HEK293 (cell line): ENCODE measurements around the gene YIPF4.

ENCODE experiments used
- CTCF ChIA-PET: fragments of 350-600 bp; formaldehyde crosslinking; extraction: SDS; loops from one replicate; lab custom pipeline; 2021; ENCODE audit warnings: antibody characterized with exemption; lab: Yijun Ruan, JAX
- POLR2A ChIA-PET: fragments of 300-600 bp; formaldehyde crosslinking; extraction: SDS; loops from one replicate; lab custom pipeline; 2020; ENCODE audit warnings: antibody characterized with exemption, inconsistent platforms; lab: Yijun Ruan, JAX
- H3K27ac ChIP-seq: fragments of 200-500 bp; sonication (Bioruptor generic); 2 replicates; pipeline ENCODE4 v1.5.1; 2014; ENCODE audit warnings: low read depth, low read length, control low read depth, inconsistent platforms; ENCODE audit errors: extremely low read depth
- H3K36me3 ChIP-seq, 2 experiments: fragments of 200-500 bp in 1 of 2; sonication (Bioruptor generic) in 1 of 2; 1 replicate in 1 of 2; 2 replicates in 1 of 2; pipeline ENCODE4 v1.5.1; 2014 to 2017; ENCODE audit warnings: inconsistent platforms in 2 of 2, low read length in 2 of 2; ENCODE audit not compliant: control insufficient read depth in 2 of 2, insufficient read depth in 1 of 2
- H3K4me1 ChIP-seq: fragments of 200-500 bp; sonication (Bioruptor generic); 2 replicates; pipeline ENCODE4 v1.5.1; 2014; ENCODE audit warnings: mild to moderate bottlenecking, low read length, inconsistent platforms; ENCODE audit not compliant: control insufficient read depth, insufficient read depth
- H3K4me3 ChIP-seq: 2 replicates; pipeline ENCODE4 v1.5.1; 2011; ENCODE audit warnings: low read depth, mild to moderate bottlenecking, control low read depth, low read length, moderate library complexity
- H3K9me3 ChIP-seq: fragments of 200-500 bp; sonication (Bioruptor generic); 2 replicates; pipeline ENCODE4 v1.5.1; 2014; ENCODE audit warnings: low read depth, low read length, inconsistent platforms; ENCODE audit not compliant: control insufficient read depth, insufficient read depth
- HOXC10 ChIP-seq: sonication (generic); formaldehyde crosslinking; IDR thresholded peaks from 2 replicates; pipeline ENCODE4 v1.8.1; 2023; ENCODE audit warnings: mild to moderate bottlenecking, missing genetic modification reagents
- KLF16 ChIP-seq: fragments of 450-650 bp; formaldehyde crosslinking; IDR thresholded peaks from 2 replicates; pipeline ENCODE4 v1.5.1; 2017; ENCODE audit warnings: missing biosample characterization, missing genetic modification characterization
- OSR2 ChIP-seq: fragments of 450-650 bp; formaldehyde crosslinking; IDR thresholded peaks from 2 replicates; pipeline ENCODE4 v1.5.1; 2016; ENCODE audit warnings: missing biosample characterization, missing genetic modification characterization
- SALL2 ChIP-seq: fragments of 450-650 bp; formaldehyde crosslinking; IDR thresholded peaks from 2 replicates; pipeline ENCODE4 v1.5.0; 2017; ENCODE audit warnings: missing biosample characterization, mild to moderate bottlenecking, missing genetic modification characterization, borderline replicate concordance
- ZBTB7A ChIP-seq: fragments of 450-650 bp; formaldehyde crosslinking; IDR thresholded peaks from 2 replicates; pipeline ENCODE4 v1.5.1; 2016; ENCODE audit warnings: low read depth, missing biosample characterization, missing genetic modification characterization
- ZNF146 ChIP-seq: fragments of 450-650 bp; formaldehyde crosslinking; IDR thresholded peaks from 2 replicates; pipeline ENCODE4 v1.5.1; 2016; ENCODE audit warnings: missing biosample characterization, missing genetic modification characterization
- ZNF157 ChIP-seq: fragments of 450-650 bp; formaldehyde crosslinking; IDR thresholded peaks from 2 replicates; pipeline ENCODE4 v1.5.1; 2016; ENCODE audit warnings: missing biosample characterization, missing genetic modification characterization
- ZNF175 ChIP-seq: fragments of 450-650 bp; formaldehyde crosslinking; IDR thresholded peaks from 2 replicates; pipeline ENCODE4 v1.5.1; 2016; ENCODE audit warnings: missing biosample characterization, missing genetic modification characterization
- ZNF394 ChIP-seq: fragments of 450-650 bp; formaldehyde crosslinking; IDR thresholded peaks from 2 replicates; pipeline ENCODE4 v1.5.1; 2016; ENCODE audit warnings: missing biosample characterization, missing genetic modification characterization, mild to moderate bottlenecking, moderate library complexity, borderline replicate concordance
- ZNF404 ChIP-seq: fragments of 450-650 bp; formaldehyde crosslinking; IDR thresholded peaks from 2 replicates; pipeline ENCODE4 v1.5.1; 2017; ENCODE audit warnings: missing biosample characterization, missing genetic modification characterization
- ZNF501 ChIP-seq: fragments of 450-650 bp; formaldehyde crosslinking; IDR thresholded peaks from 2 replicates; pipeline ENCODE4 v1.5.1; 2016; ENCODE audit warnings: missing biosample characterization, missing genetic modification characterization
- ZNF707 ChIP-seq: fragments of 450-650 bp; formaldehyde crosslinking; IDR thresholded peaks from 2 replicates; pipeline ENCODE4 v1.5.1; 2016; ENCODE audit warnings: missing biosample characterization, missing genetic modification characterization
- ZNF776 ChIP-seq: fragments of 450-650 bp; formaldehyde crosslinking; IDR thresholded peaks from 2 replicates; pipeline ENCODE4 v1.5.0; 2017; ENCODE audit warnings: missing biosample characterization, missing genetic modification characterization, borderline replicate concordance
- ZXDB ChIP-seq: fragments of 450-650 bp; formaldehyde crosslinking; IDR thresholded peaks from 2 replicates; pipeline ENCODE4 v1.5.1; 2016; ENCODE audit warnings: missing biosample characterization, missing genetic modification characterization
- TF ChIP-seq, protein P1 (sequence below): fragments of 450-650 bp; formaldehyde crosslinking; IDR thresholded peaks from 2 replicates; pipeline ENCODE4 v1.5.1; 2016; ENCODE audit warnings: missing biosample characterization, missing genetic modification characterization
- TF ChIP-seq, protein P2 (sequence below): fragments of 450-650 bp; formaldehyde crosslinking; IDR thresholded peaks from 2 replicates; pipeline ENCODE4 v1.5.1; 2017; ENCODE audit warnings: missing biosample characterization, missing genetic modification characterization
- TF ChIP-seq, protein P3 (sequence below): IDR thresholded peaks from 2 replicates; pipeline ENCODE4 v1.6.1; 2011; ENCODE audit warnings: mild to moderate bottlenecking, low read depth, low read length, borderline replicate concordance
- TF ChIP-seq, protein P4 (sequence below): fragments of 450-650 bp; IDR thresholded peaks from 2 replicates; pipeline ENCODE4 v1.5.1; 2018; ENCODE audit warnings: missing biosample characterization, mild to moderate bottlenecking, missing genetic modification characterization
- TF ChIP-seq, protein P5 (sequence below): fragments of 450-650 bp; formaldehyde crosslinking; IDR thresholded peaks from 2 replicates; pipeline ENCODE4 v1.5.1; 2016; ENCODE audit warnings: missing biosample characterization, missing genetic modification characterization

Gene YIPF4

DNA sequence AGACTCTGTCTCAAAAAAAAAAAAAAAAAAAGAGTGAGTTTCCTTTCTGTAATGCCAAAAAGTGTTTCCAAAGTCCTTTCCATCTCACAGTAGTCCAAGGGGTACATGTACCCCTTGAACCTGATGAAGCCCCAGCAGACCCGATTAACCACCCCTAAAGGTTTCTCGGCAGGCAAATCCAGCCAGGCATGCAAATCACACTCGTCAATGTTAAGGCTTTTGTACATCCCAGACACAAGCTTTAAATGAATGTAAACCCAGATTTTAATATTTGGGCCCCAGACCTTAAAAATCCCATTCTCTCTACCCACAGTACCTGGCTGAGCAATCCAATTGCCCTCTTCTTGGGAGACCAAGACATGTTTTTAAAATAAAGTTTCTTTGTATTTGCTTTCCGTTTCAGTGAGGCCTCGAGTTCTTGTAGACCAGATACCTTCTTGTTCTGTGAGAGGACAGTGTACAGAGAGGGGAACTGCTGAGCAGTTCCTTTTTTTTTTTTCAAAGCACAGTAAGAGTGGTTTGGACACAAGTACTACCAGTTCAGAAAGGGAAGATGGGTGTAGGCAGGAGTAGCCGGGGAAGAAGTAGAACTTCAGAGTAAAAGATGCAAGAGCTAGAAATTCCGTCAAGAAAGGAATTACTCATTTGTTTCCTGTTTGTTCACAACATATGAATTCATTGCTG lies 13.1 kb upstream of the YIPF4 start, which contains the start of gene NLRC4 (continued):
- TF ChIP-seq ZNF146, result no peak
- TF ChIP-seq ZNF707 (tag by site-specific recombination), result no peak
- no peak for TF ChIP-seq HOXC10
- TF ChIP-seq ZXDB (tag by site-specific recombination), result no peak
- TF ChIP-seq ZNF776 (tag by site-specific recombination), result no peak
- TF ChIP-seq ZNF394 (tag by site-specific recombination), result no peak
- no peak for TF ChIP-seq ZNF157
- TF ChIP-seq ZNF501, result no peak
- TF ChIP-seq, all 188 proteins: peak for 0

DNA sequence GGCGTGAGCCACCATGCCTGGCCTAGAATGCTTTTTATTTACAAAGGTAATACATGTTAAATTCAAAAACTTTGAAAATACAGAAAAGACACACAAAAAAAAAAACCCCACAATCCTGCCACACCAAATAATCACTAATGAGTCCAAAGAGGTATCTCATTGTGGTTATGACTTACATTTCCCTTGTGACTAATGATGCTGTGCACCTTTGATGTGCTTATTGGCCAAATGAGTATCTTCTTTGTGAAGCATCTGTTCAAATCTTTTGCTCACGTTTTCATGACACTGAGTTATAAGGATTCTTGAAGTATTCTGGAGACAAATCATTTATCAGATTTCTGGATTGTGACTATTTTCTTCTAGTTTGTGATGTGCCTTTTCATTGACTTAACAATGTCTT lies 6.6 kb upstream of the YIPF4 start:
- TF ChIP-seq KLF16 (tag by site-specific recombination) (no peak), ZNF175 (no peak)
- Histone ChIP-seq H3K27ac (no peak overlapping the region), H3K9me3 (no peaks in the 10 kb centered on the region), H3K36me3 (no peaks in the 10 kb centered on the region), H3K4me1 (no peaks in the 10 kb centered on the region), H3K4me3 (no peak overlapping the region)
- ChIA-PET CTCF (no interaction called here), POLR2A (no interaction called here)

DNA sequence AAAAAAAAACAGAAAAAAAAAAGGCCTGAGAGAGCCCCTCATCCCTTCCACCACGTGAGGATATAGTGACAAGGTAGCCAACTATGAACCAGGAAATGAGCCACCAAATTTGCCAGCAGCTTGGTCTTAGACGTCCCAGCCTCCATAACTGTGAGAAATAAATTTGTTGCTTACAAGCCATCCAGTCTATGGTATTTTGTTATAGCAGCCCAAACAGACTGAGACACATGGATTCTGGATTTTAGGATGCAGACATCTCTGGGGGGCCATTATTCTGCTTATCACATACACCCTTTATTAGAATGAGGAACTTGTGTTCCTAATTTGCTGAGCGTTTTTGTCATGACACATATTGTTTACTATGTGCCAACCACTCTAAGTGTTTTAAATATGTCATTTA lies 5.4 kb upstream of the YIPF4 start:
- H3K9me3 ChIP-seq, result no peaks in the 10 kb centered on the region
- CTCF ChIA-PET, result no interaction called here
- POLR2A ChIA-PET, result no interaction called here
- H3K4me1 ChIP-seq, result peaks cover 3% of the 10 kb centered on the region; the same call in 1 of the 2 replicates
- H3K36me3 ChIP-seq, result no peaks in the 10 kb centered on the region
- H3K4me3 ChIP-seq, result no peak overlapping the region
- H3K27ac ChIP-seq, result no peak overlapping the region
- TF ChIP-seq, protein P1, sequence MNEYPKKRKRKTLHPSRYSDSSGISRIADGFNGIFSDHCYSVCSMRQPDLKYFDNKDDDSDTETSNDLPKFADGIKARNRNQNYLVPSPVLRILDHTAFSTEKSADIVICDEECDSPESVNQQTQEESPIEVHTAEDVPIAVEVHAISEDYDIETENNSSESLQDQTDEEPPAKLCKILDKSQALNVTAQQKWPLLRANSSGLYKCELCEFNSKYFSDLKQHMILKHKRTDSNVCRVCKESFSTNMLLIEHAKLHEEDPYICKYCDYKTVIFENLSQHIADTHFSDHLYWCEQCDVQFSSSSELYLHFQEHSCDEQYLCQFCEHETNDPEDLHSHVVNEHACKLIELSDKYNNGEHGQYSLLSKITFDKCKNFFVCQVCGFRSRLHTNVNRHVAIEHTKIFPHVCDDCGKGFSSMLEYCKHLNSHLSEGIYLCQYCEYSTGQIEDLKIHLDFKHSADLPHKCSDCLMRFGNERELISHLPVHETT (tag by site-specific recombination), result no peak
- no peak for TF ChIP-seq SALL2 (tag by site-specific recombination)
- TF ChIP-seq OSR2, result no peak
- no peak for TF ChIP-seq ZNF404
- TF ChIP-seq, protein P2, sequence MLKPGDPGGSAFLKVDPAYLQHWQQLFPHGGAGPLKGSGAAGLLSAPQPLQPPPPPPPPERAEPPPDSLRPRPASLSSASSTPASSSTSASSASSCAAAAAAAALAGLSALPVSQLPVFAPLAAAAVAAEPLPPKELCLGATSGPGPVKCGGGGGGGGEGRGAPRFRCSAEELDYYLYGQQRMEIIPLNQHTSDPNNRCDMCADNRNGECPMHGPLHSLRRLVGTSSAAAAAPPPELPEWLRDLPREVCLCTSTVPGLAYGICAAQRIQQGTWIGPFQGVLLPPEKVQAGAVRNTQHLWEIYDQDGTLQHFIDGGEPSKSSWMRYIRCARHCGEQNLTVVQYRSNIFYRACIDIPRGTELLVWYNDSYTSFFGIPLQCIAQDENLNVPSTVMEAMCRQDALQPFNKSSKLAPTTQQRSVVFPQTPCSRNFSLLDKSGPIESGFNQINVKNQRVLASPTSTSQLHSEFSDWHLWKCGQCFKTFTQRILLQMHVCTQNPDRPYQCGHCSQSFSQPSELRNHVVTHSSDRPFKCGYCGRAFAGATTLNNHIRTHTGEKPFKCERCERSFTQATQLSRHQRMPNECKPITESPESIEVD (tag by site-specific recombination), result no peak
- TF ChIP-seq, protein P3, sequence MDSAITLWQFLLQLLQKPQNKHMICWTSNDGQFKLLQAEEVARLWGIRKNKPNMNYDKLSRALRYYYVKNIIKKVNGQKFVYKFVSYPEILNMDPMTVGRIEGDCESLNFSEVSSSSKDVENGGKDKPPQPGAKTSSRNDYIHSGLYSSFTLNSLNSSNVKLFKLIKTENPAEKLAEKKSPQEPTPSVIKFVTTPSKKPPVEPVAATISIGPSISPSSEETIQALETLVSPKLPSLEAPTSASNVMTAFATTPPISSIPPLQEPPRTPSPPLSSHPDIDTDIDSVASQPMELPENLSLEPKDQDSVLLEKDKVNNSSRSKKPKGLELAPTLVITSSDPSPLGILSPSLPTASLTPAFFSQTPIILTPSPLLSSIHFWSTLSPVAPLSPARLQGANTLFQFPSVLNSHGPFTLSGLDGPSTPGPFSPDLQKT, result no peak
- TF ChIP-seq ZNF175, result no peak
- no peak for TF ChIP-seq ZBTB7A
- TF ChIP-seq, protein P4, sequence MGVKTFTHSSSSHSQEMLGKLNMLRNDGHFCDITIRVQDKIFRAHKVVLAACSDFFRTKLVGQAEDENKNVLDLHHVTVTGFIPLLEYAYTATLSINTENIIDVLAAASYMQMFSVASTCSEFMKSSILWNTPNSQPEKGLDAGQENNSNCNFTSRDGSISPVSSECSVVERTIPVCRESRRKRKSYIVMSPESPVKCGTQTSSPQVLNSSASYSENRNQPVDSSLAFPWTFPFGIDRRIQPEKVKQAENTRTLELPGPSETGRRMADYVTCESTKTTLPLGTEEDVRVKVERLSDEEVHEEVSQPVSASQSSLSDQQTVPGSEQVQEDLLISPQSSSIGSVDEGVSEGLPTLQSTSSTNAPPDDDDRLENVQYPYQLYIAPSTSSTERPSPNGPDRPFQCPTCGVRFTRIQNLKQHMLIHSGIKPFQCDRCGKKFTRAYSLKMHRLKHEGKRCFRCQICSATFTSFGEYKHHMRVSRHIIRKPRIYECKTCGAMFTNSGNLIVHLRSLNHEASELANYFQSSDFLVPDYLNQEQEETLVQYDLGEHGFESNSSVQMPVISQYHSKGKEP (tag by site-specific recombination), result no peak
- TF ChIP-seq, protein P5, sequence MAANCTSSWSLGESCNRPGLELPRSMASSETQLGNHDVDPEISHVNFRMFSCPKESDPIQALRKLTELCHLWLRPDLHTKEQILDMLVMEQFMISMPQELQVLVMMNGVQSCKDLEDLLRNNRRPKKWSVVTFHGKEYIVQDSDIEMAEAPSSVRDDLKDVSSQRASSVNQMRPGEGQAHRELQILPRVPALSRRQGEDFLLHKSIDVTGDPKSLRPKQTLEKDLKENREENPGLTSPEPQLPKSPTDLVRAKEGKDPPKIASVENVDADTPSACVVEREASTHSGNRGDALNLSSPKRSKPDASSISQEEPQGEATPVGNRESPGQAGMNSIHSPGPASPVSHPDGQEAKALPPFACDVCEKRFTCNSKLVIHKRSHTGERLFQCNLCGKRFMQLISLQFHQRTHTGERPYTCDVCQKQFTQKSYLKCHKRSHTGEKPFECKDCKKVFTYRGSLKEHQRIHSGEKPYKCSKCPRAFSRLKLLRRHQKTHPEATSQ, result no peak
